ENCODE data around the gene RALBP1. TPM values are rescaled to one million over a fixed set of nuclear protein-coding genes. Genes with fewer than 3 reads are reported as not detected.
"Not testable (repeated sequence)": the region's sequence is repeated elsewhere in the genome, so short reads cannot be mapped to it uniquely, and the experiment has no call there.

Gene RALBP1
- 43.5 TPM for polyA plus RNA-seq (ENCODE audit: insufficient read length)

- DNase-seq, result peak; percentile 100
Observed at GRCh38 chr18:9474983-9475642, at the start of gene RALBP1. Gene RALBP1 (plus strand): TSS chr18:9475513. CDS start chr18:9513046, 37,533 bp downstream.

- no peak for DNase-seq
Observed at GRCh38 chr18:9426753-9427152, 48.6 kb upstream of the RALBP1 start.

- no peak for DNase-seq
Observed at GRCh38 chr18:9428301-9428706, 47.0 kb upstream of the RALBP1 start.

- DNase-seq, result no peak
Observed at GRCh38 chr18:9428862-9429661, 46.3 kb upstream of the RALBP1 start.

- DNase-seq, result no peak
Observed at GRCh38 chr18:9429662-9429993, 45.7 kb upstream of the RALBP1 start.

- not testable (repeated sequence) for DNase-seq
Observed at GRCh38 chr18:9430315-9430714, 45.0 kb upstream of the RALBP1 start.

GRCh38 chr18:9431296-9431695 lies 44.0 kb upstream of the RALBP1 start:
- no peak for DNase-seq

- not testable (repeated sequence) for DNase-seq
Observed at GRCh38 chr18:9433122-9433521, 42.2 kb upstream of the RALBP1 start.

GRCh38 chr18:9433671-9434121 lies 41.6 kb upstream of the RALBP1 start:
- DNase-seq, result peak; percentile 72

GRCh38 chr18:9434122-9434701 lies 41.1 kb upstream of the RALBP1 start:
- DNase-seq, result no peak

- no peak for DNase-seq
Observed at GRCh38 chr18:9435041-9435440, 40.3 kb upstream of the RALBP1 start.

GRCh38 chr18:9436206-9436929 lies 38.9 kb upstream of the RALBP1 start:
- DNase-seq, result no peak

- peak; percentile 84 for DNase-seq
Observed at GRCh38 chr18:9437021-9437437, 38.3 kb upstream of the RALBP1 start.

- no peak for DNase-seq
Observed at GRCh38 chr18:9437672-9438071, 37.6 kb upstream of the RALBP1 start.

- DNase-seq, result no peak
Observed at GRCh38 chr18:9441061-9441460, 34.3 kb upstream of the RALBP1 start.

- DNase-seq, result no peak
Observed at GRCh38 chr18:9444549-9444948, 30.8 kb upstream of the RALBP1 start.

GRCh38 chr18:9446839-9447238 lies 28.5 kb upstream of the RALBP1 start:
- DNase-seq, result no peak

GRCh38 chr18:9447334-9447733 lies 28.0 kb upstream of the RALBP1 start:
- DNase-seq, result no peak

- DNase-seq, result no peak
Observed at GRCh38 chr18:9449600-9450414, 25.5 kb upstream of the RALBP1 start.

- DNase-seq, result not testable (repeated sequence)
Observed at GRCh38 chr18:9450920-9451319, 24.4 kb upstream of the RALBP1 start.

GRCh38 chr18:9453283-9453682 lies 22.0 kb upstream of the RALBP1 start:
- no peak for DNase-seq

Measured in hindlimb muscle (tissue), 1 donor.